Neuronal stem cell (in vitro differentiated cells): ENCODE results near the gene CACNA1I.

ENCODE experiments used
- DNase-seq: peaks from one replicate; pipeline ENCODE4 v3.0.0-alpha.2; 2013; ENCODE audit warnings: low spot score
- H2AFZ ChIP-seq: one replicate; pipeline ENCODE4 v1.6.1; 2013; ENCODE audit warnings: mild to moderate bottlenecking, low read length, inconsistent platforms
- H2AK5ac ChIP-seq: 2 replicates; pipeline ENCODE4 v1.6.1; 2013; ENCODE audit warnings: low read depth, mild to moderate bottlenecking, inconsistent platforms, low read length, moderate library complexity, mixed read lengths
- H2BK120ac ChIP-seq: 2 replicates; pipeline ENCODE4 v1.6.1; 2013; ENCODE audit warnings: low read depth, mild to moderate bottlenecking, inconsistent platforms, low read length, moderate library complexity, mixed read lengths
- H2BK12ac ChIP-seq: one replicate; pipeline ENCODE4 v1.6.1; 2013; ENCODE audit warnings: low read length, inconsistent platforms
- H2BK15ac ChIP-seq: 2 replicates; pipeline ENCODE4 v1.6.1; 2013; ENCODE audit warnings: mild to moderate bottlenecking, low read length, inconsistent platforms, mixed read lengths
- H2BK5ac ChIP-seq: one replicate; pipeline ENCODE4 v1.6.1; 2013; ENCODE audit warnings: inconsistent platforms, mild to moderate bottlenecking, low read length, moderate library complexity
- H3K14ac ChIP-seq: one replicate; pipeline ENCODE4 v1.6.1; 2013; ENCODE audit warnings: low read length, inconsistent platforms
- H3K18ac ChIP-seq: 2 replicates; pipeline ENCODE4 v1.6.1; 2013; ENCODE audit warnings: low read length, inconsistent platforms
- H3K23ac ChIP-seq: 2 replicates; pipeline ENCODE4 v1.6.1; 2013; ENCODE audit warnings: low read depth, mild to moderate bottlenecking, mixed read lengths, low read length, inconsistent platforms; ENCODE audit not compliant: poor library complexity
- H3K27ac ChIP-seq: replicated peaks from 3 replicates; pipeline ENCODE4 v1.5.1; 2013; ENCODE audit warnings: low read length, inconsistent platforms
- H3K27me3 ChIP-seq, 3 experiments: 2 replicates each; pipeline ENCODE4 v1.6.1; 2013; ENCODE audit warnings: low read length in 3 of 3, mild to moderate bottlenecking in 2 of 3, inconsistent platforms in 1 of 3, low read depth in 1 of 3, mixed read lengths in 1 of 3, moderate library complexity in 1 of 3; ENCODE audit not compliant: control insufficient read depth in 3 of 3, insufficient read depth in 3 of 3
- H3K36me3 ChIP-seq, 2 donors: replicated peaks in 1 of 2; 2 replicates each; pipeline ENCODE4 v1.6.1; 2013; ENCODE audit warnings: low read length in 2 of 2; ENCODE audit not compliant: control insufficient read depth in 2 of 2, insufficient read depth in 2 of 2
- H3K4ac ChIP-seq: 2 replicates; pipeline ENCODE4 v1.6.1; 2013; ENCODE audit warnings: inconsistent platforms, mild to moderate bottlenecking, low read length, moderate library complexity
- H3K4me1 ChIP-seq, 2 donors: 1 replicate in 1 of 2; 2 replicates in 1 of 2; pipeline ENCODE4 v1.6.1; 2013; ENCODE audit warnings: low read length in 2 of 2, low read depth in 1 of 2; ENCODE audit not compliant: control insufficient read depth in 2 of 2, insufficient read depth in 1 of 2
- H3K4me2 ChIP-seq: one replicate; pipeline ENCODE4 v1.6.1; 2013; ENCODE audit warnings: mild to moderate bottlenecking, low read length, inconsistent platforms; ENCODE audit not compliant: insufficient read depth, poor library complexity, severe bottlenecking
- H3K4me3 ChIP-seq, 2 donors: 2 replicates each; pipeline ENCODE4 v1.5.1; 2013; ENCODE audit warnings: low read length in 2 of 2, mild to moderate bottlenecking in 2 of 2, inconsistent platforms in 1 of 2, moderate library complexity in 1 of 2
- H3K79me1 ChIP-seq: one replicate; pipeline ENCODE4 v1.6.1; 2013; ENCODE audit warnings: low read depth, mild to moderate bottlenecking, inconsistent platforms, low read length, moderate library complexity
- H3K9ac ChIP-seq: one replicate; pipeline ENCODE4 v1.6.1; 2013; ENCODE audit warnings: mild to moderate bottlenecking, low read depth, low read length, inconsistent platforms; ENCODE audit not compliant: poor library complexity
- H3K9me3 ChIP-seq, 2 donors: replicated peaks in 1 of 2; 2 replicates each; pipeline versions ENCODE3 to v1.6.1; 2013; ENCODE audit warnings: low read length in 2 of 2, mild to moderate bottlenecking in 2 of 2, inconsistent platforms in 1 of 2, low read depth in 1 of 2, mixed read lengths in 1 of 2, moderate library complexity in 1 of 2; ENCODE audit not compliant: control insufficient read depth in 2 of 2, insufficient read depth in 1 of 2
- H4K8ac ChIP-seq: one replicate; pipeline ENCODE4 v1.6.1; 2013; ENCODE audit warnings: low read depth, mild to moderate bottlenecking, inconsistent platforms, low read length, moderate library complexity
- H4K91ac ChIP-seq: one replicate; pipeline ENCODE4 v1.6.1; 2013; ENCODE audit warnings: low read length, low read depth, mild to moderate bottlenecking, inconsistent platforms; ENCODE audit not compliant: poor library complexity
- WGBS, 2 donors: extraction: QIAGEN DNeasy Blood & Tissue Kit; methylation state at CpG; one replicate each; pipeline ENCODE4 v1.1.7; 2013; ENCODE audit warnings: missing lambda C conversion rate in 2 of 2, mixed read lengths in 1 of 2; ENCODE audit not compliant: insufficient read length in 2 of 2, insufficient replicate concordance in 1 of 2; ENCODE audit errors: extremely low coverage in 2 of 2; 5-methylcytosine and 5-hydroxymethylcytosine counted together

The CACNA1I gene

GRCh38 chr22:39727541-39727940, 157.0 kb downstream of the CACNA1I start:
- no peaks in the 10 kb centered on the region for H3K9me3 ChIP-seq
- no CpG with 5 or more reads among the region's 15 CpGs for WGBS, 2 donors
- H2AFZ ChIP-seq, result no peak overlapping the region
- H2BK12ac ChIP-seq, result no peak overlapping the region
- no peak overlapping the region for H3K4me2 ChIP-seq
- H3K18ac ChIP-seq, result no peak overlapping the region
- H3K14ac ChIP-seq, result no peak overlapping the region
- no peak overlapping the region for H3K4ac ChIP-seq
- H3K4me3 ChIP-seq, result no peak overlapping the region
- no peak for DNase-seq
- no peaks in the 10 kb centered on the region for H3K36me3 ChIP-seq
- H3K23ac ChIP-seq, result no peak overlapping the region
- no peak overlapping the region for H2BK15ac ChIP-seq
- no peak overlapping the region for H4K8ac ChIP-seq
- H3K79me1 ChIP-seq, result no peaks in the 10 kb centered on the region
- H3K27me3 ChIP-seq, result peaks cover 0 to 4% (median 0%) of the 10 kb centered on the region in 3 experiments
- H3K4me1 ChIP-seq, result peaks cover 0 to 9% of the 10 kb centered on the region in 2 donors
- no peak overlapping the region for H2BK120ac ChIP-seq
- H4K91ac ChIP-seq, result no peak overlapping the region
- H3K9ac ChIP-seq, result no peak overlapping the region
- H2BK5ac ChIP-seq, result no peak overlapping the region
- no peak overlapping the region for H2AK5ac ChIP-seq
- no peak overlapping the region for H3K27ac ChIP-seq

GRCh38 chr22:39728236-39728860, 157.8 kb downstream of the CACNA1I start:
- Histone ChIP-seq H2BK15ac (no peak overlapping the region), H4K8ac (no peak overlapping the region), H3K27ac (no peak overlapping the region), H3K4me3 (no peak overlapping the region), H3K9me3 (no peaks in the 10 kb centered on the region), H3K79me1 (no peaks in the 10 kb centered on the region), H4K91ac (no peak overlapping the region), H3K36me3 (no peaks in the 10 kb centered on the region), H3K27me3 (peaks cover 0 to 8% (median 0%) of the 10 kb centered on the region in 3 experiments), H3K4ac (no peak overlapping the region), H3K9ac (no peak overlapping the region), H3K14ac (no peak overlapping the region), H2BK5ac (no peak overlapping the region), H3K18ac (peak overlapping the region; percentile 36), H3K23ac (no peak overlapping the region), H3K4me2 (no peak overlapping the region), H2BK12ac (no peak overlapping the region), H2AK5ac (no peak overlapping the region), H2AFZ (no peak overlapping the region), H2BK120ac (no peak overlapping the region), H3K4me1 (peaks cover 0 to 9% of the 10 kb centered on the region in 2 donors)
- no CpG with 5 or more reads among the region's 12 CpGs for WGBS, 2 donors
- no peak for DNase-seq

GRCh38 chr22:39729141-39729934, 158.8 kb downstream of the CACNA1I start:
- H2AK5ac ChIP-seq, result peak overlapping the region; percentile 32
- no peak overlapping the region for H4K91ac ChIP-seq
- H3K4me2 ChIP-seq, result no peak overlapping the region
- peaks cover 0 to 8% (median 0%) of the 10 kb centered on the region in 3 experiments for H3K27me3 ChIP-seq
- no peaks in the 10 kb centered on the region for H3K9me3 ChIP-seq
- H2BK120ac ChIP-seq, result no peak overlapping the region
- H3K27ac ChIP-seq, result no peak overlapping the region
- H2AFZ ChIP-seq, result no peak overlapping the region
- H3K23ac ChIP-seq, result no peak overlapping the region
- H3K36me3 ChIP-seq, result no peaks in the 10 kb centered on the region
- no peak for DNase-seq
- no peak overlapping the region for H2BK12ac ChIP-seq
- H4K8ac ChIP-seq, result peak overlapping the region; percentile 75
- H3K4me3 ChIP-seq, result no peak overlapping the region
- no peak overlapping the region for H3K18ac ChIP-seq
- H3K4me1 ChIP-seq, result peaks cover 0 to 9% of the 10 kb centered on the region in 2 donors
- peak overlapping the region; percentile 76 for H2BK15ac ChIP-seq
- H3K14ac ChIP-seq, result no peak overlapping the region
- H3K4ac ChIP-seq, result no peak overlapping the region
- no peak overlapping the region for H3K9ac ChIP-seq
- no peak overlapping the region for H2BK5ac ChIP-seq
- H3K79me1 ChIP-seq, result no peaks in the 10 kb centered on the region
- WGBS, 2 donors, result no CpG with 5 or more reads among the region's 13 CpGs

GRCh38 chr22:39731481-39731880, 160.9 kb downstream of the CACNA1I start:
- Histone ChIP-seq H2BK120ac (no peak overlapping the region), H2BK12ac (peak overlapping the region; percentile 4), H3K4ac (no peak overlapping the region), H3K36me3 (no peaks in the 10 kb centered on the region), H2AFZ (no peak overlapping the region), H2BK5ac (no peak overlapping the region), H2AK5ac (peak overlapping the region; percentile 41), H3K4me1 (peaks cover 0 to 6% of the 10 kb centered on the region in 2 donors), H4K8ac (no peak overlapping the region), H3K9ac (no peak overlapping the region), H3K4me3 (no peak overlapping the region), H3K27ac (no peak overlapping the region), H3K79me1 (no peaks in the 10 kb centered on the region), H4K91ac (no peak overlapping the region), H3K14ac (no peak overlapping the region), H2BK15ac (no peak overlapping the region), H3K23ac (no peak overlapping the region), H3K18ac (no peak overlapping the region), H3K4me2 (no peak overlapping the region), H3K27me3 (peaks cover 0 to 5% (median 2%) of the 10 kb centered on the region in 3 experiments), H3K9me3 (peaks cover 0 to 2% of the 10 kb centered on the region in 2 donors)
- no CpG with 5 or more reads among the region's 5 CpGs for WGBS, 2 donors
- no peak for DNase-seq
